H1 (cell line): ENCODE data around the gene STIM1. TPM values are rescaled to one million over a fixed set of nuclear protein-coding genes. Genes with fewer than 3 reads are reported as not detected.
A peak's percentile ranks its signal among the peaks of the same experiment; 100 is the strongest.

Source experiments
- ASH2L ChIP-seq: fragments of 200-600, 300-600 bp; sonication (generic); IDR thresholded peaks from one replicate; pipeline ENCODE4 v1.7.1; 2017; ENCODE audit warnings: low read length
- ATF3 ChIP-seq: IDR thresholded peaks from 2 replicates; pipeline ENCODE4 v1.6.1; 2011; ENCODE audit warnings: low read depth, mild to moderate bottlenecking, low read length; ENCODE audit not compliant: insufficient read depth
- EP300 ChIP-seq, 2 experiments: IDR thresholded peaks; 1 replicate in 1 of 2; 2 replicates in 1 of 2; pipeline ENCODE4 v1.6.1; 2011 to 2012; ENCODE audit warnings: low read depth in 2 of 2, low read length in 2 of 2, mild to moderate bottlenecking in 2 of 2, borderline replicate concordance in 1 of 2, inconsistent platforms in 1 of 2, moderate library complexity in 1 of 2
- SP1 ChIP-seq: IDR thresholded peaks from 2 replicates; pipeline ENCODE4 v1.6.1; 2011; ENCODE audit warnings: low read depth, low read length
- SP4 ChIP-seq: IDR thresholded peaks from 2 replicates; pipeline ENCODE4 v1.6.1; 2012; ENCODE audit warnings: low read length, inconsistent platforms
- polyA plus RNA-seq, 7 experiments: library from polyadenylated mRNA; depleted of rRNA in 3 of 7; stranded (reverse) in 5 of 7; unstranded in 2 of 7; fragments of >200 nt in 5 of 7; fragments of 200-250 nt in 2 of 7; gene quantifications; 1 replicate in 5 of 7; 2 replicates in 1 of 7; 4 replicates in 1 of 7; pipeline versions ENCODE4 v1.2.1 to v1.2.3, GENCODE V29; 2011 to 2013; ENCODE audit warnings: missing spikeins in 2 of 7, mixed read lengths in 2 of 7
- total RNA-seq: library from RNA; stranded (reverse); fragmentation: NEBNext Ultra II Directional; extraction: Animal tissue kit (Norgen Biotek cat#: 25700); gene quantifications from 2 replicates; pipeline ENCODE4 v1.2.1, GENCODE V29; 2021

Gene STIM1
- total and polyA plus RNA-seq, 2 of the 8 experiments (the other 6 are each of a cell fraction or from before 2014, with no cell fraction given), result 11.1 to 12.2 TPM

GRCh38 chr11:3826721-3827120 is 28.7 kb upstream of the STIM1 start (continued):
- 0 out of 2 replicates have a peak, but pooled peaks have one; percentile 36 for TF ChIP-seq SP1
- peak in 1 of 2 experiments; percentile 41; a peak in 1 of 3 replicates for TF ChIP-seq EP300 (IDR thresholded peaks at IDR 0.05; ENCODE audit: borderline replicate concordance in 1 of 2, low read depth in 2 of 2, low read length in 2 of 2)
- TF ChIP-seq SP4, result no peak
- no peak for TF ChIP-seq ATF3
- peak; percentile 47 for TF ChIP-seq ASH2L
